ENCODE results near the gene UBN1. TPM values are rescaled to one million over a fixed set of nuclear protein-coding genes. Genes with fewer than 3 reads are reported as not detected.

Gene UBN1
- total and polyA plus RNA-seq, 9 donors: 9.9 to 24.6 (median 19.3) TPM

DNA sequence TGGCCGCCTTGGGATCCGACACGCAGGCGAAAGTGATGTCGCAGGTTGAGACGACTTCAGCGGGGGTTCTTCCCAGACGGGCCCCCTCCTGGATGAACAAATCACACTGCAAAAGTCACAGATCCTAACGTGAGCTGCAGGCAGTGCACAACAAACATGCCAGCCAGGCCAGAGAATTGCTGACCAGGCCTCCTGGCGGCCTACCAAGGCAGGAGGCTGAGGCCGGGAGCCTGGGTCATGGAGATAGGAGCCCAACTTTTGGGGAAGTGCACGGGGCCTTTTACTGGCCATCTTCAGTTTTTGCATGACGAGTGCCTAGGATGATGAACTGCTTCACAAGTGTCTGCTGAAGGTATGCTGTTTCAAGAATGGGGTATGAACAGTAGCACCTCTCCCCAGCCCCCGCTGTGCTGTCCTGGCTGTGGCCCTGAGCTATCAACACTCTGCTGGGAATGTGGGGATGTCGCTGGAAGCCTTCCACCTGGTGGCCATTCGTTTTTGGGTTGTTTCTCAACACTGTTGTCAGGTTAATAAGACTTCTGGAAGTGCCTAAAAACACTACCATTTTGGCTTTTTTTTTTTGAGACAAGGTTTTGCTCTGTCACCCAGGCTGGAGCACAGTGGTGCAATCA, 32.6 kb upstream of the UBN1 start:
- no peaks in the 10 kb centered on the region for H3K9me3 ChIP-seq (replicated peaks; ENCODE audit: control insufficient read depth, low read depth, low read length)
- no peak for DNase-seq
- H3K36me3 ChIP-seq (ENCODE audit: control insufficient read depth, insufficient read depth, low read length): peaks cover 69% of the 10 kb centered on the region
- H3K27ac ChIP-seq (ENCODE audit: low read length): no peak overlapping the region
- H3K4me3 ChIP-seq (ENCODE audit: low read length): no peak overlapping the region
- no peaks in the 10 kb centered on the region for H3K27me3 ChIP-seq (ENCODE audit: control insufficient read depth, insufficient read depth, low read length)
- 87% methylated on average over 15 of the region's 16 CpGs for WGBS (ENCODE audit: insufficient coverage)
- no peaks in the 10 kb centered on the region for H3K4me1 ChIP-seq (ENCODE audit: control insufficient read depth, insufficient read depth, low read length)

DNA sequence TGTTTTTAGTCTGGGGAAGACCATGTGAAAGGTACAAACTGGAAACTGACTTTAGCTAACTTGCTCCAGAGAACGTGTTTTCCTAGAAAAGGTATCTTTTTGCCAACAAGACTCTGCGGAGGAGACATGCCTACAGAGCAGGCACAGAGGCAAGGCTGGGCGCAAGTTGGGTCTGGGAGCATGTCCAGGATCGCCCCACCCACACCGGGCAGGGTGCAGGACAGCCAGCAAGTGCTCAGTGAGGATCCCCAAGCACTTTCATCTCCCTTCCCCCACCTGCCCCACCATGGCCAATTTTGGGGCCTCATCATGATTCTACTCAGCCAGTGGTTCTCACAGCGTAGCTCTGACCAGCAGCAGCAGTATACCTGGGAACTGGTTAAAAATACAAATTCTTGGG, 26.6 kb upstream of the UBN1 start:
- DNase-seq: no peak
- no peaks in the 10 kb centered on the region for H3K4me1 ChIP-seq (ENCODE audit: control insufficient read depth, insufficient read depth, low read length)
- H3K36me3 ChIP-seq (ENCODE audit: control insufficient read depth, insufficient read depth, low read length): peaks cover 79% of the 10 kb centered on the region
- WGBS (ENCODE audit: insufficient coverage): 82% methylated on average over 6 of the region's 6 CpGs
- H3K4me3 ChIP-seq (ENCODE audit: low read length): no peak overlapping the region
- no peaks in the 10 kb centered on the region for H3K27me3 ChIP-seq (ENCODE audit: control insufficient read depth, insufficient read depth, low read length)
- H3K27ac ChIP-seq (ENCODE audit: low read length): no peak overlapping the region
- H3K9me3 ChIP-seq (replicated peaks; ENCODE audit: control insufficient read depth, low read depth, low read length): no peaks in the 10 kb centered on the region

DNA sequence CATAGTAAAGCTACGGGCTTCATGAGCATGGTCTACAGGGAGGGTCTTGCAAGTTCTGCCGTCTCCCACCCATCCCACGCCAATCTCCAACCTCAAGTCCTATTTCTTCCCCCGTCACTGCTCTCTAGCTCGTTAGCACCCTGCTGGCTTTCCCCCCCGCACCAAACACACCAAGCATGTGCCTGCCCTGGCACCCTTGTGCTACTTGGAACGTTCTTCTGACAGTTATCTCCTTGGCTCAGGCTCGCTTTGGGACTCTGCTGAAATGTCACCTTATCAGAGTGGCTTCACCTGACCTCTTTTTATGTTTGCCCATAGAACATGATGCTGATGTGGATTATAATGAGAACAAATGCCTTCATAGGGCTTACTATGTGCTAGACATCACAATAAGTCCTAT, 22.1 kb upstream of the UBN1 start:
- Histone ChIP-seq H3K36me3 (ENCODE audit: control insufficient read depth, insufficient read depth, low read length) (peaks cover 83% of the 10 kb centered on the region), H3K27me3 (ENCODE audit: control insufficient read depth, insufficient read depth, low read length) (no peaks in the 10 kb centered on the region), H3K9me3 (replicated peaks; ENCODE audit: control insufficient read depth, low read depth, low read length) (no peaks in the 10 kb centered on the region), H3K4me3 (ENCODE audit: low read length) (no peak overlapping the region), H3K4me1 (ENCODE audit: control insufficient read depth, insufficient read depth, low read length) (no peaks in the 10 kb centered on the region), H3K27ac (ENCODE audit: low read length) (no peak overlapping the region)
- DNase-seq: no peak
- WGBS (ENCODE audit: insufficient coverage): 93% methylated on average over 6 of the region's 8 CpGs

DNA sequence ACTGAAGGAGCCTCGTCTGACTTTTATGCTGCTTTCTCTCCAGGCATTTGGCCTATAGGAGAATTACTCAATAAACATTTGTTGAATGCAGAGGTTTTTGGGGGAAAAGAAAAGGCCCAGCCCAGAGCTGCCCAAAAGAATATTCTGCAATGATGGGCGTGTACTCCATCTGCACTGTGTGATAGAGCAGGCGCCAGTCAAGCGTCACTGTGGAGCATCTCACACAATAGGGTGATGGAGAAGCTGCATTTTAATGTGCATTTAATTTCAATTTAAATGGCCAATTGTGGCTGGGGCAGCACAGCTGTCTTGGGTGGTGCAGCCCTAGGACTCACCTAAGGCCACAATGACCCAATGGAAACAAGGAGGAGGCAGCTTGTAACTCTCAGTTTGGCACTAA, 20.8 kb upstream of the UBN1 start:
- no peaks in the 10 kb centered on the region for H3K27me3 ChIP-seq (ENCODE audit: control insufficient read depth, insufficient read depth, low read length)
- DNase-seq: no peak
- no peaks in the 10 kb centered on the region for H3K9me3 ChIP-seq (replicated peaks; ENCODE audit: control insufficient read depth, low read depth, low read length)
- peaks cover 84% of the 10 kb centered on the region for H3K36me3 ChIP-seq (ENCODE audit: control insufficient read depth, insufficient read depth, low read length)
- H3K4me1 ChIP-seq (ENCODE audit: control insufficient read depth, insufficient read depth, low read length): no peaks in the 10 kb centered on the region
- no peak overlapping the region for H3K27ac ChIP-seq (ENCODE audit: low read length)
- no peak overlapping the region for H3K4me3 ChIP-seq (ENCODE audit: low read length)
- 100% methylated on average over 3 of the region's 4 CpGs for WGBS (ENCODE audit: insufficient coverage)

GRCh38 chr16:4826980-4827379, 20.3 kb upstream of the UBN1 start:
- no peak for DNase-seq
- Histone ChIP-seq H3K27me3 (ENCODE audit: control insufficient read depth, insufficient read depth, low read length) (no peaks in the 10 kb centered on the region), H3K9me3 (replicated peaks; ENCODE audit: control insufficient read depth, low read depth, low read length) (no peaks in the 10 kb centered on the region), H3K27ac (ENCODE audit: low read length) (no peak overlapping the region), H3K36me3 (ENCODE audit: control insufficient read depth, insufficient read depth, low read length) (peaks cover 84% of the 10 kb centered on the region), H3K4me3 (ENCODE audit: low read length) (no peak overlapping the region), H3K4me1 (ENCODE audit: control insufficient read depth, insufficient read depth, low read length) (no peaks in the 10 kb centered on the region)
- WGBS (ENCODE audit: insufficient coverage): 86% methylated on average over 7 of the region's 10 CpGs

- no peaks in the 10 kb centered on the region for H3K4me1 ChIP-seq (ENCODE audit: control insufficient read depth, insufficient read depth, low read length)
- H3K27me3 ChIP-seq (ENCODE audit: control insufficient read depth, insufficient read depth, low read length): no peaks in the 10 kb centered on the region
- DNase-seq: no peak
- H3K9me3 ChIP-seq (replicated peaks; ENCODE audit: control insufficient read depth, low read depth, low read length): no peaks in the 10 kb centered on the region
- WGBS (ENCODE audit: insufficient coverage): 90% methylated on average over 9 of the region's 11 CpGs
- peaks cover 80% of the 10 kb centered on the region for H3K36me3 ChIP-seq (ENCODE audit: control insufficient read depth, insufficient read depth, low read length)
- no peak overlapping the region for H3K4me3 ChIP-seq (ENCODE audit: low read length)
- no peak overlapping the region for H3K27ac ChIP-seq (ENCODE audit: low read length)
Measured at GRCh38 chr16:4828567-4829321, 18.5 kb upstream of the UBN1 start.

GRCh38 chr16:4830408-4830807, 16.9 kb upstream of the UBN1 start:
- Histone ChIP-seq H3K4me1 (ENCODE audit: control insufficient read depth, insufficient read depth, low read length) (no peaks in the 10 kb centered on the region), H3K9me3 (replicated peaks; ENCODE audit: control insufficient read depth, low read depth, low read length) (no peaks in the 10 kb centered on the region), H3K4me3 (ENCODE audit: low read length) (no peak overlapping the region), H3K27ac (ENCODE audit: low read length) (no peak overlapping the region), H3K27me3 (ENCODE audit: control insufficient read depth, insufficient read depth, low read length) (no peaks in the 10 kb centered on the region), H3K36me3 (ENCODE audit: control insufficient read depth, insufficient read depth, low read length) (peaks cover 74% of the 10 kb centered on the region)
- no peak for DNase-seq
- 95% methylated on average over 7 of the region's 7 CpGs for whole genome bisulfite sequencing (ENCODE audit: insufficient coverage)

DNA sequence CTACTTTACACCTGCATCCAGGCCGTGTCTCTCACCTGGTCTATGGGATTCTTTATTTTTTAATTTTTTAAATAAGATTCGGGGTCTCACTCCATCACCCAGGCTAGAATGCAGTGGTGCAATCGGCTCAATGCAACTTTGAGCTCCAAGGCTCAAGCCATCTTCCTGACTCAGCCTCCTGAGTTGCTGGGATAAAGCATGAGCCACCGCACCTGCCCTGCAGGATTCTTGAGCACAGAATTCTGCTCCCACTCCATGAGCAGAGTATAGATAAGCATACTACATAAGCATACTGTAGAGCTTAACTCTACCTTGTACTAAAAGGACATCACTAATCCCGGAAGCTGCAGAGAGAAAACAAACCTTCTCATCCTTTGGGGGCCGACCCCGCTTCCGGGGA, 15.7 kb upstream of the UBN1 start:
- H3K27ac ChIP-seq (ENCODE audit: low read length): no peak overlapping the region
- no peaks in the 10 kb centered on the region for H3K27me3 ChIP-seq (ENCODE audit: control insufficient read depth, insufficient read depth, low read length)
- no peaks in the 10 kb centered on the region for H3K9me3 ChIP-seq (replicated peaks; ENCODE audit: control insufficient read depth, low read depth, low read length)
- H3K4me3 ChIP-seq (ENCODE audit: low read length): no peak overlapping the region
- no peaks in the 10 kb centered on the region for H3K4me1 ChIP-seq (ENCODE audit: control insufficient read depth, insufficient read depth, low read length)
- 98% methylated on average over 6 of the region's 8 CpGs for WGBS (ENCODE audit: insufficient coverage)
- H3K36me3 ChIP-seq (ENCODE audit: control insufficient read depth, insufficient read depth, low read length): peaks cover 72% of the 10 kb centered on the region
- no peak for DNase-seq

DNA sequence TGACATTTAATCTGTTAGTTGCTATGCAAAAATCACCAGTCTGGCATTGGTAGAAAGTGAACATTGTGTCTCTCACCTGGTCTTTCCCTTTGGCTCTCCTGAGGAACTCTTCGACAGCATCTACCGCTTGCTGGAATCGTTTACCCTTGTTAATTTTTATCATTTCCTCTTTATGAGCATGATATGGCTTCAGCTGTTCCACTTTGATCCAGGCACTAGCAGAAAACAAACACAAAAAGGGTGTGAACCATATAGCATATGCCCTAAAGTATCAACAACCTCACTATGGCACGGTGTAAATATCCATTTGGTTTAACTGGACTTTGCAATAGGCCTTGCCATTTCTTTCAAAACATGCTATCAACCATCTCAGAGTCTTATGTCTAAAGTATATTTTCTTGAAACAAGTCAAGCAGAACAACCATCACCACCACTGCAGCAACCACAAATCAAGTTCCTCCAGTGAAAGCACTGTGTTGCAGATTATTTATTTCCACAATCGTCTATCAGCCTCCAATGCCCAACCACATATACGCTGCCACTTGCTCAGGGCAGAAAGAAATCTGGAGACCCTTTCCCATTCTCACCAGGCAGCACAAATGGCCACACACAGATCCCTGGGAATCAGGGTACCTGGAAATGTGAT, 14.5 kb upstream of the UBN1 start:
- no peak for DNase-seq
- H3K36me3 ChIP-seq (ENCODE audit: control insufficient read depth, insufficient read depth, low read length): peaks cover 69% of the 10 kb centered on the region
- no peak overlapping the region for H3K4me3 ChIP-seq (ENCODE audit: low read length)
- no peaks in the 10 kb centered on the region for H3K27me3 ChIP-seq (ENCODE audit: control insufficient read depth, insufficient read depth, low read length)
- H3K9me3 ChIP-seq (replicated peaks; ENCODE audit: control insufficient read depth, low read depth, low read length): no peaks in the 10 kb centered on the region
- H3K4me1 ChIP-seq (ENCODE audit: control insufficient read depth, insufficient read depth, low read length): no peaks in the 10 kb centered on the region
- WGBS (ENCODE audit: insufficient coverage): 97% methylated on average over 4 of the region's 6 CpGs
- no peak overlapping the region for H3K27ac ChIP-seq (ENCODE audit: low read length)

- Histone ChIP-seq H3K27ac (ENCODE audit: low read length) (no peak overlapping the region), H3K4me1 (ENCODE audit: control insufficient read depth, insufficient read depth, low read length) (no peaks in the 10 kb centered on the region), H3K9me3 (replicated peaks; ENCODE audit: control insufficient read depth, low read depth, low read length) (no peaks in the 10 kb centered on the region), H3K27me3 (ENCODE audit: control insufficient read depth, insufficient read depth, low read length) (no peaks in the 10 kb centered on the region), H3K36me3 (ENCODE audit: control insufficient read depth, insufficient read depth, low read length) (peaks cover 69% of the 10 kb centered on the region), H3K4me3 (ENCODE audit: low read length) (no peak overlapping the region)
- no peak for DNase-seq
- WGBS (ENCODE audit: insufficient coverage): no CpG with 5 or more reads among the region's 1 CpG
Measured at GRCh38 chr16:4833584-4833983, 13.7 kb upstream of the UBN1 start.

All from muscle of leg (tissue), 11 donors.